KMS-11 (cell line): ENCODE results near the gene ZNF844.

ENCODE experiments used
- H2AFZ ChIP-seq: fragments of 200-600 bp; sonication (generic); 2 replicates; pipeline ENCODE4 v1.6.1; 2016; ENCODE audit warnings: antibody characterized with exemption, mixed run types, low read depth
- H3K27ac ChIP-seq: fragments of 200-600 bp; sonication (generic); 2 replicates; pipeline ENCODE4 v1.6.1; 2016; ENCODE audit warnings: mild to moderate bottlenecking, mixed run types
- H3K27me3 ChIP-seq: fragments of 200-600 bp; sonication (generic); 2 replicates; pipeline ENCODE4 v1.6.1; 2017; ENCODE audit warnings: mild to moderate bottlenecking, low read depth, mixed run types, moderate library complexity; ENCODE audit not compliant: insufficient read depth
- H3K36me3 ChIP-seq: fragments of 200-600 bp; sonication (generic); 2 replicates; pipeline ENCODE4 v1.6.1; 2017; ENCODE audit warnings: mild to moderate bottlenecking, mixed run types; ENCODE audit not compliant: insufficient read depth
- H3K4me1 ChIP-seq: fragments of 200-600 bp; sonication (generic); 2 replicates; pipeline ENCODE4 v1.6.1; 2016; ENCODE audit warnings: mild to moderate bottlenecking, low read depth, mixed run types; ENCODE audit not compliant: poor library complexity, severe bottlenecking
- H3K4me2 ChIP-seq: fragments of 200-600 bp; sonication (generic); 2 replicates; pipeline ENCODE4 v1.7.0; 2016; ENCODE audit warnings: mild to moderate bottlenecking, mixed run types
- H3K4me3 ChIP-seq: fragments of 200-600 bp; sonication (generic); IDR thresholded peaks from 2 replicates; pipeline ENCODE4 v1.6.1; 2017; ENCODE audit warnings: low read depth, low read length, mixed read lengths; ENCODE audit not compliant: insufficient read depth
- H3K79me2 ChIP-seq: fragments of 200-600 bp; sonication (generic); 2 replicates; pipeline ENCODE4 v1.6.1; 2016; ENCODE audit warnings: low read depth, mixed run types; ENCODE audit not compliant: insufficient read depth
- H3K9ac ChIP-seq: fragments of 200-600 bp; sonication (generic); 2 replicates; pipeline ENCODE4 v1.6.1; 2016; ENCODE audit warnings: mild to moderate bottlenecking, mixed run types
- H4K20me1 ChIP-seq: fragments of 200-600 bp; sonication (generic); 2 replicates; pipeline ENCODE4 v1.6.1; 2016; ENCODE audit warnings: mild to moderate bottlenecking, mixed run types; ENCODE audit not compliant: insufficient read depth
- TF ChIP-seq, protein P1 (sequence below): fragments of 200-600 bp; sonication (generic); conservative IDR thresholded peaks from 2 replicates; pipeline ENCODE4 v1.6.1; 2017; ENCODE audit warnings: low read depth, mild to moderate bottlenecking, antibody characterized with exemption, low read length, moderate library complexity, mixed read lengths

The ZNF844 gene

DNA sequence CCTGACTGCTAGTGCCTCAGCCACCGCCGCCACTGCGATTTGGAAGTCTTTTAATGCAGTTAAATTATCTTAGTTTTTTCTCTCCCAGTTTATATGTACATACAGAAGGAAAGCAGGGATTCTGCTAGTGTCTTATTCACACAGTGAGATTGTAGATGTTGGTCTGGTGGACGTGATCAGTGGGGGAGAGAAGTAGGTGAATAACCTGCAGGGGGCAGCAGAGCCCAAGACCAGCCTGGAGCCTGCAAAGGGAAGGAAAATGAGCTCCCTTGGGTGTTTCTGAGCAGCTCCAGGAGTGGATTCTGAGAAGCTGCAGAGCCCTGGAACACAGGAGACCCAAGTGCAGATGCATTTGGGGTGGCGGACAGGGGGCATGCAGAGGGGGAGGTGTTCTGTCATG is 26.3 kb downstream of the ZNF844 start:
- Histone ChIP-seq H3K4me1 (no peaks in the 10 kb centered on the region), H3K27ac (no peak overlapping the region), H4K20me1 (no peaks in the 10 kb centered on the region), H3K4me2 (no peak overlapping the region), H3K9ac (no peak overlapping the region), H3K27me3 (no peaks in the 10 kb centered on the region), H3K36me3 (no peaks in the 10 kb centered on the region), H3K4me3 (no peak overlapping the region), H2AFZ (no peak overlapping the region), H3K79me2 (no peaks in the 10 kb centered on the region)
- TF ChIP-seq, protein P1, sequence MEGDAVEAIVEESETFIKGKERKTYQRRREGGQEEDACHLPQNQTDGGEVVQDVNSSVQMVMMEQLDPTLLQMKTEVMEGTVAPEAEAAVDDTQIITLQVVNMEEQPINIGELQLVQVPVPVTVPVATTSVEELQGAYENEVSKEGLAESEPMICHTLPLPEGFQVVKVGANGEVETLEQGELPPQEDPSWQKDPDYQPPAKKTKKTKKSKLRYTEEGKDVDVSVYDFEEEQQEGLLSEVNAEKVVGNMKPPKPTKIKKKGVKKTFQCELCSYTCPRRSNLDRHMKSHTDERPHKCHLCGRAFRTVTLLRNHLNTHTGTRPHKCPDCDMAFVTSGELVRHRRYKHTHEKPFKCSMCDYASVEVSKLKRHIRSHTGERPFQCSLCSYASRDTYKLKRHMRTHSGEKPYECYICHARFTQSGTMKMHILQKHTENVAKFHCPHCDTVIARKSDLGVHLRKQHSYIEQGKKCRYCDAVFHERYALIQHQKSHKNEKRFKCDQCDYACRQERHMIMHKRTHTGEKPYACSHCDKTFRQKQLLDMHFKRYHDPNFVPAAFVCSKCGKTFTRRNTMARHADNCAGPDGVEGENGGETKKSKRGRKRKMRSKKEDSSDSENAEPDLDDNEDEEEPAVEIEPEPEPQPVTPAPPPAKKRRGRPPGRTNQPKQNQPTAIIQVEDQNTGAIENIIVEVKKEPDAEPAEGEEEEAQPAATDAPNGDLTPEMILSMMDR: peak; percentile 37; the same call in 1 of the 2 replicates

DNA sequence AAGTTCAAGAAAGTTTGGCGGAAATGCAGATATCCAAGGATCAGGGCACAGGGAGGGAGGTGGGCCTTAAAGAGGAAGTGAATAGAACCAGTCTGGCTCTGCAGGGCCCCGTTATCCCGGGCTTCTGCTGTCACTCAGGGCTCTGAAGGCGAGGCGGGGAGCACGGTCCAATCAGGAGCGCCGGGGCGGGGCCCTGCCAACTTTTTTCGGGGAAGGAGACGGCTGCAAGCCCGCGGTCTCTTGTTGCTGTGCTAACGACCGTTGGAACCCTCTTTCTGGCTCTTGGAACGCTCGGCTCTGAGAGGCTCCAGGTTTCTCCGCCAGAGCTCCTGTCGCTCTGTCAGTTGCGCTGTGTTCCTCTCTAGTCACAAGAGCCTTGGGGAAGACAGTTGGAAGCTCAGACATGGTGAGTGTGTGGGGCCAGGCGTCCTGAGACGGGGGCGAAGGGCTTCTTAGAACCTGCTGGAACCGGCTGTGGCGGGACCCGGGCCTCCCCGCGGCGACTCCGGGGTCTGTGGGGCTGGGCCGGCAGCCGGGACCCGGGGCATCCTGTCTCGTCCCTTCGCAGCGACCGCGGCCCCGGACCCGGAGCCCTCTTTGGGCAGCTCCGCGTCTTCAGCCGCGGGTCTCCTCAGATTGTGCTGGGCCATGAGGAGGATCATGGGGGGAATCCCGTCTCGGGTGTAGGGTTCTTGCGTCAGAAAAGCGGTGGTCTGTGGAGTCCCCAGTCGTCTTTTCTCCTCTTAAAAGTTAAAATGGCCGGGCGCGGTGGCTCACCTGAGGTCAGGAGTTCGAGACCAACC is 27.7 kb downstream of the ZNF844 start:
- TF ChIP-seq, protein P1: no peak
- no peak overlapping the region for H3K27ac ChIP-seq
- no peaks in the 10 kb centered on the region for H3K4me1 ChIP-seq
- H3K9ac ChIP-seq: no peak overlapping the region
- no peak overlapping the region for H2AFZ ChIP-seq
- no peak overlapping the region for H3K4me2 ChIP-seq
- H3K27me3 ChIP-seq: no peaks in the 10 kb centered on the region
- no peaks in the 10 kb centered on the region for H3K36me3 ChIP-seq
- H3K79me2 ChIP-seq: no peaks in the 10 kb centered on the region
- H3K4me3 ChIP-seq: no peak overlapping the region
- no peaks in the 10 kb centered on the region for H4K20me1 ChIP-seq

DNA sequence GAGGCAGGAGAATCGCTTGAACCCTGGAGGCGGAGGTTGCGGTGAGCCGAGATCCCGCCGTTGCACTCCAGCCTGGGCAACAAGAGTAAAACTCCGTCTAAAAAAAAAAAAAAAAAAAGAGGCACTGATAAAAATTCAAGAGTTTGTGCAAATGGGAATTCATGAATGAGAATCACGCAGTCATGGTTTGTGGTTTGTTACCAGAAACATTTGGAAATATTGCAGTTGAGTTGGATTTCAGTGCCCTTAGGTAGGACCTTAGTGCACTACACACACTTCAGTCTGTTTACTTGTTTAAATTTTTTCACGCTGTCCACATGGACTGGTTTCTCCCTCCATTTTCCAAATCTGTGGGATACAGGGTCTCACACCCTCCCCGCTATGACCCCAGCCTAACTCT is 28.4 kb downstream of the ZNF844 start:
- TF ChIP-seq, protein P1: no peak
- Histone ChIP-seq H3K27me3 (no peaks in the 10 kb centered on the region), H3K36me3 (no peaks in the 10 kb centered on the region), H3K4me1 (no peaks in the 10 kb centered on the region), H3K4me3 (no peak overlapping the region), H4K20me1 (no peaks in the 10 kb centered on the region), H3K4me2 (no peak overlapping the region), H3K9ac (no peak overlapping the region), H2AFZ (no peak overlapping the region), H3K27ac (no peak overlapping the region), H3K79me2 (no peaks in the 10 kb centered on the region)

DNA sequence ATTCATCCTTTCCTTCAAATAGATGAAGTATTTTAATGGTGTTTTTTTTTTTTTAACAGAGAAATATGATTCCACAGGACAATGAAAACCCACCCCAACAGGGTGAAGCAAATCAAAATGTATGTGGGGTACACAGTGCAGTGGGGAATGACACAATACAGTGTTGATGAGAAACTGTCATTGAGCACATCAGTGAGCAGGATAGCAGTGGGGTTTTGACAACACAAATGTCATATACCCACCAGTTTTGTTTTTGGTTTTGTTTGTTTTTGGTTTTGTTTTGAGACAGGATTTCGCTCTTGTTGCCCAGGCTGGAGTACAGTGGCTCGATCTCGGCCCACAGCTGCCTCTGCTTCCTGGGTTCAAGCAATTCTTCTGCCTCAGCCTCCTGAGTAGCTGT is 29.2 kb downstream of the ZNF844 start:
- H3K27me3 ChIP-seq: no peaks in the 10 kb centered on the region
- H2AFZ ChIP-seq: no peak overlapping the region
- no peaks in the 10 kb centered on the region for H4K20me1 ChIP-seq
- H3K27ac ChIP-seq: no peak overlapping the region
- H3K4me1 ChIP-seq: no peaks in the 10 kb centered on the region
- H3K4me3 ChIP-seq: no peak overlapping the region
- no peak overlapping the region for H3K4me2 ChIP-seq
- H3K79me2 ChIP-seq: no peaks in the 10 kb centered on the region
- H3K36me3 ChIP-seq: no peaks in the 10 kb centered on the region
- TF ChIP-seq, protein P1: no peak
- no peak overlapping the region for H3K9ac ChIP-seq
